ENCODE results near the gene DBR1.

GRCh38 chr3:138154534-138154933 lies 20.2 kb downstream of the DBR1 start:
- TF ChIP-seq, protein P1, sequence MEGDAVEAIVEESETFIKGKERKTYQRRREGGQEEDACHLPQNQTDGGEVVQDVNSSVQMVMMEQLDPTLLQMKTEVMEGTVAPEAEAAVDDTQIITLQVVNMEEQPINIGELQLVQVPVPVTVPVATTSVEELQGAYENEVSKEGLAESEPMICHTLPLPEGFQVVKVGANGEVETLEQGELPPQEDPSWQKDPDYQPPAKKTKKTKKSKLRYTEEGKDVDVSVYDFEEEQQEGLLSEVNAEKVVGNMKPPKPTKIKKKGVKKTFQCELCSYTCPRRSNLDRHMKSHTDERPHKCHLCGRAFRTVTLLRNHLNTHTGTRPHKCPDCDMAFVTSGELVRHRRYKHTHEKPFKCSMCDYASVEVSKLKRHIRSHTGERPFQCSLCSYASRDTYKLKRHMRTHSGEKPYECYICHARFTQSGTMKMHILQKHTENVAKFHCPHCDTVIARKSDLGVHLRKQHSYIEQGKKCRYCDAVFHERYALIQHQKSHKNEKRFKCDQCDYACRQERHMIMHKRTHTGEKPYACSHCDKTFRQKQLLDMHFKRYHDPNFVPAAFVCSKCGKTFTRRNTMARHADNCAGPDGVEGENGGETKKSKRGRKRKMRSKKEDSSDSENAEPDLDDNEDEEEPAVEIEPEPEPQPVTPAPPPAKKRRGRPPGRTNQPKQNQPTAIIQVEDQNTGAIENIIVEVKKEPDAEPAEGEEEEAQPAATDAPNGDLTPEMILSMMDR (conservative IDR thresholded peaks at IDR 0.05; ENCODE audit: low read depth in 2 of 2): no peak
- TF ChIP-seq, protein P2, sequence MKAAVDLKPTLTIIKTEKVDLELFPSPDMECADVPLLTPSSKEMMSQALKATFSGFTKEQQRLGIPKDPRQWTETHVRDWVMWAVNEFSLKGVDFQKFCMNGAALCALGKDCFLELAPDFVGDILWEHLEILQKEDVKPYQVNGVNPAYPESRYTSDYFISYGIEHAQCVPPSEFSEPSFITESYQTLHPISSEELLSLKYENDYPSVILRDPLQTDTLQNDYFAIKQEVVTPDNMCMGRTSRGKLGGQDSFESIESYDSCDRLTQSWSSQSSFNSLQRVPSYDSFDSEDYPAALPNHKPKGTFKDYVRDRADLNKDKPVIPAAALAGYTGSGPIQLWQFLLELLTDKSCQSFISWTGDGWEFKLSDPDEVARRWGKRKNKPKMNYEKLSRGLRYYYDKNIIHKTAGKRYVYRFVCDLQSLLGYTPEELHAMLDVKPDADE (IDR thresholded peaks at IDR 0.05): no peak
- TF ChIP-seq ZNF331 (CRISPR knock-in tag; IDR thresholded peaks at IDR 0.05; ENCODE audit: low read depth) (no peak), POLR2AphosphoS5 (IDR thresholded peaks at IDR 0.05; ENCODE audit: low read depth) (no peak)
